ENCODE results near the gene MRPL4.

DNA sequence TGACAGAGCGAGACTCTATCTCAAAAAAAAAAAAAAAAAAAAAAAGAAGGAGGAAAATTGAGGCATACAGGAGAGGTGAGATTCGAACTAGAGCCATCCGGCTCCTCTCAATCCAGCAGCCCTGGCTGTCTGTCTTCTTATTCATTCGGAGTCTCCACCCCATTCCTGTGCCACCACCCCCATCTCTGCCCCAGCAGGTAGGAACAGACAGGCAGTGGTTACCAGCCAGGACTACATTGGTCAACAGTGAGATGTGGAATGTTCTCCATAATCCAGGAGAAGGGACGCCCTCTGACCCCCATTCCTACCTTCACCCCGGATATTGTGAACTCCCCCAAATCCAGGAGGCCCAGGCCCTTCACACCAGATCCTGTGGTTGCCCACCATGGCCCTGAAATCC, 14.3 kb upstream of the MRPL4 start:
- no peak for TF ChIP-seq NFIC (IDR thresholded peaks at IDR 0.05)
- TF ChIP-seq, protein P1, sequence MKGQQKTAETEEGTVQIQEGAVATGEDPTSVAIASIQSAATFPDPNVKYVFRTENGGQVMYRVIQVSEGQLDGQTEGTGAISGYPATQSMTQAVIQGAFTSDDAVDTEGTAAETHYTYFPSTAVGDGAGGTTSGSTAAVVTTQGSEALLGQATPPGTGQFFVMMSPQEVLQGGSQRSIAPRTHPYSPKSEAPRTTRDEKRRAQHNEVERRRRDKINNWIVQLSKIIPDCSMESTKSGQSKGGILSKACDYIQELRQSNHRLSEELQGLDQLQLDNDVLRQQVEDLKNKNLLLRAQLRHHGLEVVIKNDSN (IDR thresholded peaks at IDR 0.05) = no peak
- TF ChIP-seq TAF1 (IDR thresholded peaks at IDR 0.05; ENCODE audit: low read depth) = no peak
